Measurements from ENCODE around the gene OR4C16.

The OR4C16 gene, protein sequence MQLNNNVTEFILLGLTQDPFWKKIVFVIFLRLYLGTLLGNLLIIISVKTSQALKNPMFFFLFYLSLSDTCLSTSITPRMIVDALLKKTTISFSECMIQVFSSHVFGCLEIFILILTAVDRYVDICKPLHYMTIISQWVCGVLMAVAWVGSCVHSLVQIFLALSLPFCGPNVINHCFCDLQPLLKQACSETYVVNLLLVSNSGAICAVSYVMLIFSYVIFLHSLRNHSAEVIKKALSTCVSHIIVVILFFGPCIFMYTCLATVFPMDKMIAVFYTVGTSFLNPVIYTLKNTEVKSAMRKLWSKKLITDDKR

GRCh38 chr11:55571828-55572227, at the start of gene OR4C16:
Gene OR4C16 (plus strand): TSS chr11:55572128. CDS start chr11:55572128, 0 bp downstream.
- H3K27ac ChIP-seq: no peak within 1 kb of the TSS

DNA sequence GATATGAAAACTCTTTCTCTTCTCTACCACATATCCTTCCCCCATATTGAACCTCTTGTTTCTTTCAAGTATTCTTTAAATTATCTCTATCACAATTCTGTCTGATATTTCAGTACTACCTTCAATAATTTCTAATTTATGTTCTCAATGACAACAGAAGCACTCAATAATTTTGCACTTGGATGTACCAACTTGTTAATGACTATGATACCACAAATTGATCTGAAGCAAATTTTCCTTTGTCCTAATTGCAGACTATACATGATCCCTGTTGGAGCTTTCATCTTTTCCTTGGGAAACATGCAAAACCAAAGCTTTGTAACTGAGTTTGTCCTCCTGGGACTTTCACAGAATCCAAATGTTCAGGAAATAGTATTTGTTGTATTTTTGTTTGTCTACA, 17.8 kb upstream of the OR4C16 start, which contains the start of gene OR4C15:
TSS of gene OR4C15 (plus strand) at position 301 of the 400 bp plus-strand sequence. CDS start at position 301, 0 bp downstream.
- TF ChIP-seq ZFX (IDR thresholded peaks at IDR 0.05): no peak
- TF ChIP-seq, protein P1, sequence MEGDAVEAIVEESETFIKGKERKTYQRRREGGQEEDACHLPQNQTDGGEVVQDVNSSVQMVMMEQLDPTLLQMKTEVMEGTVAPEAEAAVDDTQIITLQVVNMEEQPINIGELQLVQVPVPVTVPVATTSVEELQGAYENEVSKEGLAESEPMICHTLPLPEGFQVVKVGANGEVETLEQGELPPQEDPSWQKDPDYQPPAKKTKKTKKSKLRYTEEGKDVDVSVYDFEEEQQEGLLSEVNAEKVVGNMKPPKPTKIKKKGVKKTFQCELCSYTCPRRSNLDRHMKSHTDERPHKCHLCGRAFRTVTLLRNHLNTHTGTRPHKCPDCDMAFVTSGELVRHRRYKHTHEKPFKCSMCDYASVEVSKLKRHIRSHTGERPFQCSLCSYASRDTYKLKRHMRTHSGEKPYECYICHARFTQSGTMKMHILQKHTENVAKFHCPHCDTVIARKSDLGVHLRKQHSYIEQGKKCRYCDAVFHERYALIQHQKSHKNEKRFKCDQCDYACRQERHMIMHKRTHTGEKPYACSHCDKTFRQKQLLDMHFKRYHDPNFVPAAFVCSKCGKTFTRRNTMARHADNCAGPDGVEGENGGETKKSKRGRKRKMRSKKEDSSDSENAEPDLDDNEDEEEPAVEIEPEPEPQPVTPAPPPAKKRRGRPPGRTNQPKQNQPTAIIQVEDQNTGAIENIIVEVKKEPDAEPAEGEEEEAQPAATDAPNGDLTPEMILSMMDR (conservative IDR thresholded peaks at IDR 0.05): no peak

More at GRCh38 chr11:55571828-55572227, at the start of gene OR4C16:
- TF ChIP-seq, protein P1 (conservative IDR thresholded peaks at IDR 0.05): no peak
- no peak for TF ChIP-seq ZFX (IDR thresholded peaks at IDR 0.05)

DNA sequence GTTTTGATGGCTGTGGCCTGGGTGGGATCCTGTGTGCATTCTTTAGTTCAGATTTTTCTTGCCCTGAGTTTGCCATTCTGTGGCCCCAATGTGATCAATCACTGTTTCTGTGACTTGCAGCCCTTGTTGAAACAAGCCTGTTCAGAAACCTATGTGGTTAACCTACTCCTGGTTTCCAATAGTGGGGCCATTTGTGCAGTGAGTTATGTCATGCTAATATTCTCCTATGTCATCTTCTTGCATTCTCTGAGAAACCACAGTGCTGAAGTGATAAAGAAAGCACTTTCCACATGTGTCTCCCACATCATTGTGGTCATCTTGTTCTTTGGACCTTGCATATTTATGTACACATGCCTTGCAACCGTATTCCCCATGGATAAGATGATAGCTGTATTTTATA, 620 bp downstream of the OR4C16 start:
- no peak for TF ChIP-seq ZFX (IDR thresholded peaks at IDR 0.05)
- TF ChIP-seq, protein P1 (conservative IDR thresholded peaks at IDR 0.05): no peak
- H3K27ac ChIP-seq: no peak overlapping the region

More for the DNA sequence above, 17.8 kb upstream of the OR4C16 start, which contains the start of gene OR4C15:
- H3K27ac ChIP-seq: no peak within 1 kb of the TSS

DNA sequence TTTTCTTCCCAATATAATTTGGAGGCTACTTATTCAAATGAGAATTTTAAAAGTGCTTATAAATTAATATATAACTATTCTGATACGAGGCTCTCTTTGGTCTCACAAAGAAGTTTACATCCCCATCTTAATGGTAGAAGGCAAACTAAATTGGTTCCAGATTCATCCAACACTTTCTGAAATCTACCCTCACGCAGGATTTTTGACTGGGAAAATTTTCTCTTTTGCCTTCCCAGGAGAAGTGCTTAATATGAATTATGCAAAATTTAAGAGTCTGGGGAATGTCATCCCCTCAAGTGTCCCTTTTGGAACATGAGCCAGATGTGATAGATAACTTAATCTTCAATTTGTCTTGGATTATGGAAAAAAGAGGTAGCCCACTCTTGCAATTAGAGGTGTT, 35.6 kb downstream of the OR4C16 start, which contains the start of gene OR4C11:
TSS of gene OR4C11 (minus strand) at position 101 of the 400 bp plus-strand sequence. CDS start 3,272 bp downstream, outside the sequence.
- no peak within 1 kb of the TSS for H3K27ac ChIP-seq
- TF ChIP-seq, protein P1 (conservative IDR thresholded peaks at IDR 0.05): no peak
- TF ChIP-seq ZFX (IDR thresholded peaks at IDR 0.05): no peak
